ENCODE data around the gene C10orf71.

Gene C10orf71

GRCh38 chr10:49274886-49275285 lies 24.1 kb upstream of the C10orf71 start:
- DNase-seq, result no peak

GRCh38 chr10:49275896-49276295 lies 23.1 kb upstream of the C10orf71 start:
- DNase-seq, result no peak

DNA sequence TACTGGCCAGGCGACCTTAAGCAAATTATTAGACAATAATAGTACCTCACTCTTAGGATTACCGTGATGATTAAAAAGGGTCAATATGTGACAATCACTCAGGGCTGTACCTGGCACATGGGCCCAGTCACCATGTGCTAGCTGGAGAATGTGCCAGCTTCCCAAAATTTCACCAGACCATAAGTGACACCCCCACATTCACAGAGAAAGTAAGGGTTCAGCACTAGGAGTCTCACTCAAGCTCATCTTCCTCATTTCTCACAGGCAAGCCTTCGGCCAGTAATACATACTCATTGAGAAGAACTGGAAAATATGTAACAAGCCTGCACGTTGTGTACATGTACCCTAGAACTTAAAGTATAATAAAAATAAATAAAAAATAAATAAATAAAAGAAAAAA lies 22.4 kb upstream of the C10orf71 start:
- DNase-seq, result no peak

DNA sequence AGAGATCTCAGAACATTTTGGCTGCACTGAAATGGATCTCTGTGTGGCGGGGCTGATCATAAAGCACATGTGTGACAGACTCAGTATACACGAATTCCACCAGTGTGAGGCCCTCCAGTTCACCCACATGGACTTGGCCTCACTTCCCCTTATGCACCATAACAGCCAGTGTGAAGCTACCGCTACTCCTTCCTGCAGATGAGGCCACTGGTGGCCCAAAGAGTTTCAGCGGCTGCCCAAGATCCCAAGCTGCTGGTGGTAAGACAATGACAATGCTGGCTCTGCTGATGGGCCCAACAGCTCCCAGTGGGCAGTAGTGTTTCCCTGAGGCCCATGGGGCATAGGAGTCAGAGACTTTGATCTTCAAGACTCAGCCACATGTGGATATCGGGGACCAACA lies 21.0 kb upstream of the C10orf71 start:
- DNase-seq, result no peak

- no peak for DNase-seq
These were observed 20.4 kb upstream of the C10orf71 start for GRCh38 chr10:49278497-49278981.

GRCh38 chr10:49279015-49279880 lies 19.7 kb upstream of the C10orf71 start:
- no peak for DNase-seq

- no peak for DNase-seq
These were observed 19.0 kb upstream of the C10orf71 start for GRCh38 chr10:49280001-49280408.

GRCh38 chr10:49281461-49281860 lies 17.5 kb upstream of the C10orf71 start:
- no peak for DNase-seq

DNA sequence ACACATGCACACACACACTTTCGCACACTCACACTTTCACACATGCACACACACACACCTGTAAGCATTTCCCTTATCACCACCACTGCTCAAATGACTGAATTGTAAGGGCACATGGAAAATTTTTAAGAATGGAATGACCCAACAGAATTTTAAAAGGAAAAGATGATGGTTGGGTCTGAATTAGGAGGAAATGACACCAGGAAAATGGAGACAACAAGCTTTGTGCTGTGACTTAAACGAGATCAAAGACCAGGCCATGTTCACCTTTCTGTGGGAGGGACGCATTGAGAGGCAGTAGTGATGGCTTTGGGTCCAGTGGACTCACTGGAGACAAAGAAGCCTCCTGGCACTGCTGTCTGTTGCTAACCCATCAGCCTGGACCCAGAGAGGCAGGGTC lies 16.7 kb upstream of the C10orf71 start:
- no peak for DNase-seq

DNA sequence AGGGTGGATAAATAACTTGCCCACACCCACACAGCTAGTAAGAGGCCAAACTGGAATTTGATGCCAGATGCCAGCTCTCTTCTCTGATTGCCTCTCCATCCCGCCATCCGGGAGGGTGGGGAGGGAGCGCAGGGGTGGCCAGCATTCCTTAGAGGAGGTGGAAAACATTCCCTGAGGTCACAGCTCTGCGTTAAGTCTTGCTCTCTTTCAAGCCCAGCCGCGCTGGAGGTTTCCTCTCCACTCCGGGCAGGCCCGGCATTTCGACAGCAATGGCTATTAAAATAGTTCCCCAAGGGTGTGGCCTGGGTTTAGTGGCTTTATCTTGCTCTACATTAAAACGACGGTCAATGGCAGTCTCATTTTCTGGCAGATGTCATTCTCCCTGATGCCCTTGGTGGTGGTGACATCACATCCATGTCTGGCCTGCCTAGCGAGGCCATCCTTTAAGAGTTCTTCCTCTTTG lies 16.1 kb upstream of the C10orf71 start:
- DNase-seq, result no peak

GRCh38 chr10:49283491-49283890 lies 15.5 kb upstream of the C10orf71 start:
- DNase-seq, result no peak

DNA sequence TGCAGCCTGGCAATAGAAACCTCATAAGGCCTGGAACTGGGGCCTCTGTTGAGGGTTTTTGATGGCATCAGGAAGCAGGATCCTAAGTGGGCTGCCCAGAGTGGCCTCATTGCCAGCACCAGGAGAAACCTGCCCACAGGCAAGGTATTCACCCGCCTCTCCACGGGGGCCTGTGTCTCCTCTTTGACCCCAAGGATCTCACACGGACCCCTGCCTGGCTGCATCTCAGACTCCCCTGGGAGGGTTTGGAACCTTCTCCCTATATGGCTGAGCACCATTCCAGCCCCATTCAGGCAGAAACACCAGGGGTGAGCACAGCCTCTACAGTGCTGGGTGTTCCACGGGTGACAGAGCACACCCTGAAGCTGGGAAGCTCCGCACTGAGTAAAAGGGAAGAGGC lies 14.6 kb upstream of the C10orf71 start:
- no peak for DNase-seq

GRCh38 chr10:49285232-49285631 lies 13.7 kb upstream of the C10orf71 start:
- DNase-seq, result no peak

DNA sequence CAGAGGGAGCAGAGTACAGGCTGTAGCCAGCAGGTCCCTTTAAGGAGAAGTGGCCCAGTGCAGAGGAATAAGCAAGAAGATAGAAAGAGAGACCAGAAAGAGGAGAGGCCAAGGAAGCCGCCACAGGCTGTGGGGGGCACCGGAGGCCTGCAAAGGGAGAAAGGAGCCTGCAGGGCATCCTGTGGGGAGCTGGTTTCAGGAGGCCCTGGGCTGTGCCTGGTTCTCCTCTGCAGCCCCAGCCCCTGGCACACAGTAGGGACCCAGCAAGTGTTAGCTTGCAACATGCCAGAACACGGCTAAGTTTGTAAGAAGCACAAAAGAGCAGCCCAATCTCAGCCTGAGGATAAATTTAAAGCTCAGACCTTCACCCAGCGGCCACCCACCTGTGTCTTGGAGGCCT lies 12.3 kb upstream of the C10orf71 start:
- no peak for DNase-seq

- DNase-seq, result no peak
These were observed 11.2 kb upstream of the C10orf71 start for GRCh38 chr10:49287689-49288340.

- DNase-seq, result no peak
These were observed 10.5 kb upstream of the C10orf71 start for GRCh38 chr10:49288341-49289065.

DNA sequence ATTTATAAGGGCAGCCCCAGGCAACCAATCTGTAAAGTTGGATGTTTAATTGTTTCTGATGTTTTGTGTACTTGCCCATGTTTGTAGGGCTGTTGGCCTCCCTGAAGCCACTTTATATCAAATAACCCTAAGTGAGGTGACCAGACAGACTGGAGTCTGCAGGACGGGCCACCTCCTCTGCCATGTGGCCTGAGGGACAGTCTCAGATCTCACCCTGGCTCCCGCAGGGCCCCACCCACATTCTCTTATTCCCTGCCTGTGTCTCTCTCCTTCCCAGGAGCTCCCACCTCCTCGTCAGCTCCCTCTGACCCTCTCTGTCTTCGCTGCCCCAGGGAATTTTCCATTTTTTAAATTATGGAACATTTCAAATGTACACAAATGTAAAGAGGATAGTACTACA lies 9.5 kb upstream of the C10orf71 start:
- DNase-seq, result no peak

DNA sequence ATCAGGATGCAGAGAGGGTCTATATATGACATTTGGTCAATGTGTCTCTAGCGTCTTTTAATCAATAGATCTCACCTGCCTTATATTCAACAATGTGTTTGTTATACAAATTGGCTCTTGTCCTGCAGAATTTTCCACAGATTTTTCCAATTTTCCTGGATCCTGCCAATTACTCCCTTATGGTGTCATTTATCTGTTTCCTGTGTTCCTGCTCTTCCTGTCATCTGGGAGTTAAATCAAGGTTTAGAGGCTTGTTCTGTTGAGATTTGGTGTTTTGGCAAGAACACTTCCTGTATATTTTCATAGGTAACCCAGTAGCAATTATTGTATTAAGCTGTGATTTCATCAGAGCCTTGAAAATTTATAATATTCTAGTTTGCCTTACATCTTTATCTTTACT lies 8.8 kb upstream of the C10orf71 start:
- DNase-seq, result no peak

DNA sequence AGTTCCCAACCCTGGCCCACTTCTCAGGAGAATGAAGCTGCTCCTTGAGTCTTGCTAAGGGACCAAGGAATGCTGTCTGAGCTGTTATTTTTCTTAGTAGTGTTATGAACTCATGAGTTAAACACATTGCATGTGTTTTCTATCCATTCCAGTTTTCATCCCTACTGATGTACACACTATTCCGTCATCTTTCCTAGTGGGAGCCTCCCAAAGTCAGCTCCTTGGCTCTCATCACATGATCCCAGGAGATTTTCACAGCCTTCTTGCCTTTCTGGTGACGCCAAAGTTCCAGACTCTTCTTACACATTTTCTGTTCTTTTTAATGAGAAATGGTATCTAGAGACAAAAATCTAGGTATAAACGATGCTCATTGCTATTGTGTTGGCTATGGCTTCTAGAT lies 8.4 kb upstream of the C10orf71 start:
- no peak for DNase-seq

- DNase-seq, result no peak
These were observed 6.3 kb upstream of the C10orf71 start for GRCh38 chr10:49292565-49293207.

- DNase-seq, result no peak
These were observed 5.8 kb upstream of the C10orf71 start for GRCh38 chr10:49293208-49293603.

DNA sequence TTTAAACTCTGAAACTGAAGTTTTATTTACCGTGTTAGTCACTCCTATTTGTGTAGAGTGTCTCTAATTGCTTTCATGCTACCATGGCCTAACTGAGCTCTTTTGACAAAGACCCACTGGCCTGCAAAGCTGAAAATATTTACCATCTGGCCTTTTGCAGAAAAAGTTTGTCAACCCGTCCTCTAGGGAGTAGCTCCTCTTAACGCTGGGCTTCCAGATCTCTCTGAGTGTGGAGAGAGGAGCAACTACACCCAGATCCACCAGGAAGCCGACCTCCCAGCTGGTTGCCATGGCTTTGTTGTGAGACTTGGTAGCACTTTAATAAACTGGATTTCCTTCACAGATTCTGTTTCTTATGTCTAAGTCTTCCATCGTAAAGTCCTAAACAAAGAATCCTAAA lies 4.2 kb upstream of the C10orf71 start:
- no peak for DNase-seq

- no peak for DNase-seq
These were observed 3.7 kb upstream of the C10orf71 start for GRCh38 chr10:49295297-49295696.

Data from C1 segment of cervical spinal cord (tissue), 14 donors.